Activated CD8-positive, alpha-beta memory T cell treated with anti-CD3 and anti-CD28 coated beads, Interleukin-2, amount 50 U/mL, for 1 hour (primary cell): ENCODE results near the gene PKNOX1.
"Not testable (repeated sequence)": the region's sequence is repeated elsewhere in the genome, so short reads cannot be mapped to it uniquely, and the experiment has no call there.

ENCODE experiments used
- DNase-seq: peaks from one replicate; pipeline ENCODE4 v3.0.0-alpha.2; 2020; ENCODE audit errors: extremely low read depth

PKNOX1 gene, protein sequence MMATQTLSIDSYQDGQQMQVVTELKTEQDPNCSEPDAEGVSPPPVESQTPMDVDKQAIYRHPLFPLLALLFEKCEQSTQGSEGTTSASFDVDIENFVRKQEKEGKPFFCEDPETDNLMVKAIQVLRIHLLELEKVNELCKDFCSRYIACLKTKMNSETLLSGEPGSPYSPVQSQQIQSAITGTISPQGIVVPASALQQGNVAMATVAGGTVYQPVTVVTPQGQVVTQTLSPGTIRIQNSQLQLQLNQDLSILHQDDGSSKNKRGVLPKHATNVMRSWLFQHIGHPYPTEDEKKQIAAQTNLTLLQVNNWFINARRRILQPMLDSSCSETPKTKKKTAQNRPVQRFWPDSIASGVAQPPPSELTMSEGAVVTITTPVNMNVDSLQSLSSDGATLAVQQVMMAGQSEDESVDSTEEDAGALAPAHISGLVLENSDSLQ

DNA sequence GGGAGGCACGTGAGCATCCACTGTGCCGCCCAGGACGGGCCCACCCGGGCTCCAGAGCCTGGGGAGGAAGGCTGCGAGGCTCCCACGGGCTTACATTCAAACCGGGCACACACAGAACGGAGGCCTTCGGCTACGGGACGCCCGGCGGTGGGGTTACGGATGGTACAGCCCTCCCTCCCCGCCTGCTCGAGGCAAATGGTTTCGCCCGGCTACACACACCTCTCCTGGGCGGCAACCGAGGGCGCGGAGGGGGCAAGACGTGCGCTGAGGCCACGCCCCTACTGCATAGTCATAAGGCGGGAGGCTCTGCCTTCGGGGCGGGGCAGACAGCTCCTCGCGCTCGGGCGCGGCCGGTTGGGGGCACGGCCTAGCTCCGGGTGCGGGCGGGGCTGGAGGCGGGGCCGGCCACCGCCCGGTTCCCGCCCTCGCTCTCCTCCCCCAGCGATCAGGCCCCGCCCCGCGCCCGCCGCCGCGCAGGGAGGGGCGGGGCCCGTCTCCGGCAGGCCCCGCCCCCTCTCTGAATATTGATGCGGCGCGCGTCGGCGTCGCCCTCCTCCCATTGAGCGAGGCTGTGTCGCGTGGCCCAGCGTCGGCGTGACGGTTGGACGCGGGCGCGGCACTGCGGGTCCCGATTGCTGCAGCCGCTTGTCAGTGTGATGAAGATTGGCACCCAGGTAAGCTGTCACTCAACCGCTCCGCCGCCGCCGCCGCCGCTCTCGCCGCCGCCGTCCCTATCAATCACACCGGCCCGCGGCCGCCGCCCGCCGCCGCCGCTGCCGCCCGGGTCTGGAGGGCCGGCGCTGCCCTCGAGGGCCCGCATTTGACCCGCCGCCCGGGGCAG, at the start of gene PKNOX1:
Gene PKNOX1, plus strand, starts transcription at position 572 of the 841 bp plus-strand sequence. CDS start 29,820 bp downstream, outside the sequence.
- DNase-seq = peak; percentile 97

DNA sequence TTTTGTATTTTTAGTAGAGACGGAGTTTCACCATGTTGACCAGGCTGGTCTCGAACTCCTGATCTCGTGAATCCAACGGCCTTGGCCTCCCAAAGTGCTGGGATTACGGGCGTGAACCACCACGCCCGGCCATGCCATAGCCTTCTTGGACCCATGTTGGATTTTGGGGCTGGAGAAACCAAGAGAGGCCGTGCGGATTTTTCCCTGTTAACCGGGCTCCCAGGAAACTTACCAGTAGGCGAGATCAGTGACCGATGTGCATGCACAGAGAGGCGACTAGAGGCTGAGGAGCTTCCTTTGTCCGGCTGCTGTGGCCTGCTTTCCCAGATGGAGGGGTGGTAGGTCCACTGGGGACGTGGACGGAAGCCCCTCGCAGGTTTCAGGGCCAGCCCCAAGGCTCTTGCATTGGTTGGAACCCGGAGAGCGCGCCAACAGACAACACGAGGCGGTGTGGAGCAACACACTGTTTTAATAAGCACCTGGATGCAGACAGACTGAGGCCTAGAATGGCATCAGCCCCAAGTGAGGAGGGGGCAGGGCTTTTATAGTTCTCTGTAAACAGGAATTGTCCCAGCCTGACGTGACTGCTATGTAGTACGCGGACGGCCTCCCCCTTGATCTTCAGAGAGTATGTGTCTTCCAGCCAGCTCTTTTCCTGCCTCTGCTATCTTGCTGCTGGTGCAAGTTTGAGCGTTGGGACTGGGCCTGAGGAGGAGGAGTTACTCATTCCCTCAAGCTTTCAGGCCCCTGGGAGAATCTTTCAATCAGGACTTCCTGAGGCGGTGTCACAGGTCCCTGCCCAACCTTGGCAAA, 49.0 kb upstream of the PKNOX1 start, which contains the start of gene ERVH48-1:
Gene ERVH48-1, minus strand, starts transcription at position 517 of the 813 bp plus-strand sequence. CDS start 6,624 bp downstream, outside the sequence.
- DNase-seq = no peak

DNA sequence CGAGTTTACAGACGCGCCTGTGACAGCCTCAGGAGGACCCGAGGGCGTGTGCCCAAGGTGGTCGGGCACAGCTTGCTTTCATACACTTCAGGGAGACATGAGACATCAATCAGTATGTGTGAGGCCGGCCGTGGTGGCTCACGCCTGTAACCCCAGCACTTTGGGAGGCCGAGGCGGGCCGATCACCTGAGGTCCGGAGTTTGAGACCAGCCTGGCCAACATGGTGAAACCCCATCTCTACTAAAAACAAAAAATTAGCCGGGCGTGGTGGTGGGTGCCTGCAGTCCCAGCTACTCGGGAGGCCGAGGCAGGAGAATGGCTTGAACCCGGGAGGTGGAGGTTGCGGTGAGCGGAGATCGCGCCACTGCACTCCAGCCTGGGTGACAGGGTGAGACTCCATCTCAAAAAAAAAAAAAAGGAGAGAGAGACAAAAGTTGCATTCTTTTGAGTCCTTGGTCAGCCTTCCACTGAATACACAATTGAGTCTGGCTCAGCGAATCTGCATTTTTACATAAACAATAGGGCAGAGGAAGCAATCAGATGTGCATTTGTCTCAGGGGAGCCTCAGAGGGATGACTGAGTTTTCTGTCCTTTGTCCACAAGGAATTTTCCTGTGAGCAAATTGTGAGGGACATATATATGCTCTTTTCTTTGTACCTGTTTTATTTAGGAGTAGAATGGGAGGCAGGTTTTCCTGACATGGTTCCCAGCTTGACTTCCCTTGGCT, 46.7 kb upstream of the PKNOX1 start:
- not testable (repeated sequence) for DNase-seq

DNA sequence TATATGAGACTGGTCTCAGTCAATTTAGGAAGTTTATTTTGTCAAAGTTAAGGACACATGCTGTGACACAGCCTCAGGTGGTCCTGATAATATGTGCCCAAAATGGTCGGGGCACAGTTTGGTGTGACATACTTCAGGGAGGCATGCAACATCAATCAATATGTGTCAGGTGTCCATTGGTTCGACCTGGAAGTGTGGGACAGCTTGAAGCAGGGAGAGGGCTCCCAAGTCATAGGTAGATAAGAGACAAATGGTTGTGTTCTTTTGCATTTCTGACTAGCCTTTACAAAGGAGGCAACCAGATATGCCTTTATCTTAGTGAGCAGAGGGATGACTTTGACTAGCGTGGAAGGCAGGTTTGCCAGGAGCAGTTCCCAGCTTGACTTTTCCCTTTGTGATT, 44.4 kb upstream of the PKNOX1 start:
- no peak for DNase-seq

DNA sequence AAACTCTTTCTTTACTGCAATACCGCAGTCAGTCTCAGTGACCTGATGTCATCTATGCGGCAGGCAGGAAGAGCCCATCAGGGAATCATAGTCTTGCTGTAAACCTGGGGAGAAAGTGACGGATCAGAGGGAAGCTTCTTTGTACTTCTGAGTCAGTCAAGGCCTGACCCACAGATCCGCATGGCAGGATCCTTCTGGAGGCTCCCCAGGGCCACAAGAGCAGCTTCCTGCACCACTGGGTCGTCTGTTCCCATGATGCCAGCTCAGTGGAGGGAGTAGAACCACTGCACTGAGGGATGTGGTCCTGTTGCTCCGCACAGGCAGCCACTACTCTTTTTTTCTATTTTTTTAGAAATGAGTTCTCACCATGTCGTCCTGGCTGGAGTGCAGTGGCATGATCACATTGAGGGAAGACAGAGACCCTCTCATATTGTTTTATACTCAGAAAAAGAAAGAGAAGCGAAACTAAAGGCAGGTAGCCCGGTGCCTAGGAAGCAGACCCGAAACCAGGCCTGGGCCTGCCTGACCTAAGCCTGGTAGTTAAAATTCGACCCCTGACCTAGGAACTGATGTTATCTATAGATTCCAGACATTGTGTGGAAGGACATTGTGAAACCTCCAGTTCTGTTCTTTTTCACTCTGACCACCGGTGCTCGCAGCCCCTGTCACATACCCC, 42.7 kb upstream of the PKNOX1 start:
- no peak for DNase-seq

DNA sequence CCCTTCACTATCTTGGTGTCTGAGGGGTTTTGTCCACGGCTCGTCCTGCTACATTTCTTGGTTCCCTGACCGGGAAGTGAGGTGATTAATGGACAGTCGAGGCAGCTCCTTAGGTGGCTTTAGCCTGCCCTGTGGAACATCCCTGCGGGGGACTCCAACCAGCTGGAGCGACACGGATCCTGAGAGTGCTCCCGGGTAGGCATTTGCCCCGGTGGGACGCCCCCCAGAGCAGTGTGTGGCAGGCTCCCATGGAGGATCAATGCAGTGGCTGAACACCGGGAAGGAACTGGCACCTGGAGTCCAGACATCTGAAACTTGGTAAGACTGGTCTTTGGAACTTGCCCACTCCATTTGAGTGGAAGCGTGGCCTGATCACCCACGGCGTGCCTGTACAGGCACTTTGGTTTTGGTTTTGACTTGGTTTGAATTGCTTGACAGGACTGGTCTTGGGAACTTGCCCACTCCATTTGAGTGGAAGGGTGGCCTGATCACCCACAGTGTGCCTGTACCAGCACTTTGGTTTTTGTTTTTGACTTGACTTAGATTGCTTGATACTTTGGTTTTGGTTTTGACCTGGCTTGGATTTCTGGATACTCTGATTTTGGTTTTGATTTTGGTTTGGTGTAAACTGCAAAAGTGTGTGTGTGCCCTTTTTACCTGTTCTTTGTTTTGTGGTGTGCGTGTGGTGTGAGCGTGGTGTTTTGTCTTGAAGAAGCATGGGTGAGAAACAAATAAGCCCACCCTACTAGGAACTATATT, 41.8 kb upstream of the PKNOX1 start:
- DNase-seq = not testable (repeated sequence)

DNA sequence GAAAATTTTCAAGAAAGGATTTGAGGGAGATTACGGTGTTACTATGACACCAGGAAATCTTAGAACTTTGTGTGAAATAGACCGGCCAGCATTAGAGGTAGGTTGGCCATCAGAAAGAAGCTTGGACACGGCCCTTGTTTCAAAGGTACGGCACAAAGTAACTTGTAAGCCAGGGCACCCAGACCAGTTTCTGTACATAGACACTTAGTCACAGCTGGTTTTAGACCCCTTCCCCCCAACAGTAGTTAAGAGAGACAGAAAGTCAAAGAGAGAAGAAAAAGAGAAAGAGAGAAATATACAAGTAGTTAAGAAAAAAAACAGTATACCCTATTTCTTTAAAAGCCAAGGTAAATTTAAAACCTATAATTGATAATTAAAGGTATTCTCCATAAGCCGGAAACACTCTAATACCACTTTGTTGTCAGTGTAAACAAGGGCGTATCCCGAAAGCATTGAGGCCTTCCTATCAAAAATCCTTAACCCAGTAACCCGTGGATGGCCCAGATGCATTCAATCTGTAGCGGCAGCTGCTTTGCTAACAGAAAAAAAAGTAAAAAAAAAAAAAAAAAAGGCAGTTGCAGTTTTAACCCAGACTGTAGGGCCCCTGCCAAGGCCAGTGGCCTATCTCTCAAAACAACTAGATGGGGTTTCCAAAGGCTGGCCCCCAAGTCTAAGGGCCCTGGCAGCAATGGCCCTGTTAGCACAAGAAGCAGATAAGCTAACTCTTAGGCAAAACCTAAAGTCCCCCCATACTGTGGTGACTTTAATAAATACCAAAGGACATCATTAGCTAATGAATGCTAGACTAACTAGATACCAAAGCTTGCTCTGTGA, 41.0 kb upstream of the PKNOX1 start:
- DNase-seq = not testable (repeated sequence)

DNA sequence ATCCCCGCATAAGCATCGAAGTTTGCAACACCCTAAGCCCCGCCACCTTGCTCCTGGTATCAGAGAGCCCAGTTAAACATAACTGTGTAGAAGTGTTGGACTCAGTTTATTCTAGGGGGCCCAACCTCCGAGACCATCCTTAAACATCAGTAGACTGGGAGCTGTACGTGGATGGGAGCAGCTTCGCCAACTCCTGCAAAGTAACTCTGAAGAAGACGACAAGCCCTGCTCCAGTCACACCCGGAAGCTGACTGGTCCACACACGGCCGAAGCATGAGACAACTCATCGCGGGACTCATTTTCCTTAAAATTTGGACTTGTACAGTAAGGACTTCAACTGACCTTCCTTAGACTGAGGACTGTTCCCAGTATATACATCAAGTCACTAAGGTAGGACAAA, 40.4 kb upstream of the PKNOX1 start:
- DNase-seq = not testable (repeated sequence)

DNA sequence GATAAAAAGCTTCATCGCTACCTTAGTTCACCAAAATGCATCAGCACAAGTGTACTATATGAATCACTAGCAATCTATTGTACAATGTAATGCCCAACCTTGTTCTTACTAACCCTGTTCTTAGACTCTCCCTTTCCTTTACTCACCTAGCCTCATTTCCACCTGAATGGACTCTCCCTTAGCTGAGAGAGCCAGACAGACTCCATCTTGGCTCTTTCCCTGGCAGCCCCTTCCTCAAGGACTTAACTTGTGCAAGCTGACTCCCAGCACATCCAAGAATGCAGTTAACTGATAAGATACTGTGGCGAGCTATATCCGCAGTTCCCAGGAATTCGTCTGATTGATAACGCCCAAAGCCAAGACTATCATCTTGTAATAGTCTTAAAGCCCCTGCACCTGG, 38.0 kb upstream of the PKNOX1 start:
- DNase-seq = not testable (repeated sequence)

DNA sequence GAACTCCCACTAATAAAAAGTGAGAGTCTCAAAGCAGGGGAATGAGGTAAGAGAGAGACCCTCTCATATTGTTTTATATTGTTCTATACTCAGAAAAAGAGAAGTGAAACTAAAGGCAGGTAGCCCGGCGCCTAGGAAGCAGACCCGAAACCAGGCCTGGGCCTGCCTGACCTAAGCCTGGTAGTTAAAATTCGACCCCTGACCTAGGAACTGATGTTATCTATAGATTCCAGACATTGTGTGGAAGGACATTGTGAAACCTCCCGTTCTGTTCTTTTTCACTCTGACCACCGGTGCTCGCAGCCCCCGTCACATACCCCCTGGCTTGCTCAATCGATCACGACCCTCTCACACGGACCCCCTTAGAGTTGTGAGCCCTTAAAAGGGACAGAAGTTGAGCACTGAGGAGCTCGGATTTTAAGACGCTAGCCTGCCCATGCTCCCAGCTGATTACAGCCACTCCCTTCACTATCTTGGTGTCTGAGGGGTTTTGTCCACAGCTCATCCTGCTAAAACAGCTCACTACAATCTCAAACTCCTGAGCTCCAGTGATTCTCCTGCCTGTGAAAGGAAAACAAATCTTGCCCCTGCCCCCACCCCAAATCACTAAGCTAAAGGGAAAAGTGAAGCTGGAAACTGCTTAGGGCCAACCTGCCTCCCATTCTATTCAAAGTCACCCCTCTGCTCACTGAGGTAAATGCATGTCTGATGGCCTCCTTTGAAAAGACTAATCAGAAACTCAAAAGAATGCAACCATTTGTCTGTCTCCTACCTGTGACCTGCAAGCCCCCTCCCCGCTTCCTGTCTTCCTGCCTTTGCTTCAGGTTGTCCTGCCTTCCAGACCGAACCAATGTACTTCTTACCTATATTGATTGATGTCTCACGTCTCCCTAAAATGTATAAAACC, 37.1 kb upstream of the PKNOX1 start:
- DNase-seq = not testable (repeated sequence)

DNA sequence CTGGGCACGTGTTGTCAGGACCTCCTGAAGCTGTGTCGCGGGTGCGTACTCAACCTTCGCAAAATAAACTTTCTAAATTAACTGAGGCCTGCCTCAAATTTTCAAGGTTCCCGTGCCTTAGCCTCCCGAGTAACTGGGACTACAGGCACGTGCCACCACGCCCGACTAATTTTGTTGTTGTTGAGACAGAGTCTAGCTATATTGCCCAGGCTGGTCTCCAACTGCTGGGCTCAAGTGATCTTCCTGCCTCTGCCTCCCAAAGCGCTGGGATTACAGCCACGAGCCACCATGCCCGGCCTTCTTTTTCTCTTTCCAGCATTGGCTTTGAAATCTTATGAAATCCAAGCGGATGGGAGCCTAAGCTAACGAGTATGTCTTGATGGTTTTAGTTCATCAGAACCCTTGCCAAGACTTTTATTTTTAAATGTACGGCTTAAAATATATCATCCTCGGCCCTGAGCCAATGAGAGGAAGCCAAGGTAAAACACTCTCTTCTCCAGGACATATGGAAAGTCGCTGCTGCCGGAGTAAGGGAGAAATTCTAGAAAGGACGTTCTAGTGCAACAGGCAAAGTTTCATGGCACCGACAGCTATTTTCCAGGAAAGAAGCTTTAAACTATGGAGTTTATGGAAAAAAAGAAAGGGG, 36.3 kb upstream of the PKNOX1 start:
- DNase-seq = no peak

DNA sequence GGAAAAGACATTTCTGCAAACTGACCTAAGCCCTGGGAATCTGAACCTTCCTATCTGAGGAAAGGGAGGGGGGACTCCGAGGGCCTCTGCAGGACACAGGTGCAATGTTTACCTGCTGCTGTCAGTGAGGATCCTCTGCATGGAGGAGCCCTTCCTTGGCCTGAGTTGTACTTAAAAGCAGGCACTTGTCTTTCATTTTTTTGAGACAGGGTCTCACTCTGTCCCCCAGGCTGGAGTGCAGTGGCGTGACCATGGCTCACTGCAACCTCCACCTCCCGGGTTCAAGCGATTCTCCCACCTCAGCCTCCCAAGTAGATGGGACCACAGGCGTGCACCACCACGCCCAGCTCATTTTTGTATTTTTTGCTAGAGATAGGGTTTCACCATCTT, 35.8 kb upstream of the PKNOX1 start:
- not testable (repeated sequence) for DNase-seq

DNA sequence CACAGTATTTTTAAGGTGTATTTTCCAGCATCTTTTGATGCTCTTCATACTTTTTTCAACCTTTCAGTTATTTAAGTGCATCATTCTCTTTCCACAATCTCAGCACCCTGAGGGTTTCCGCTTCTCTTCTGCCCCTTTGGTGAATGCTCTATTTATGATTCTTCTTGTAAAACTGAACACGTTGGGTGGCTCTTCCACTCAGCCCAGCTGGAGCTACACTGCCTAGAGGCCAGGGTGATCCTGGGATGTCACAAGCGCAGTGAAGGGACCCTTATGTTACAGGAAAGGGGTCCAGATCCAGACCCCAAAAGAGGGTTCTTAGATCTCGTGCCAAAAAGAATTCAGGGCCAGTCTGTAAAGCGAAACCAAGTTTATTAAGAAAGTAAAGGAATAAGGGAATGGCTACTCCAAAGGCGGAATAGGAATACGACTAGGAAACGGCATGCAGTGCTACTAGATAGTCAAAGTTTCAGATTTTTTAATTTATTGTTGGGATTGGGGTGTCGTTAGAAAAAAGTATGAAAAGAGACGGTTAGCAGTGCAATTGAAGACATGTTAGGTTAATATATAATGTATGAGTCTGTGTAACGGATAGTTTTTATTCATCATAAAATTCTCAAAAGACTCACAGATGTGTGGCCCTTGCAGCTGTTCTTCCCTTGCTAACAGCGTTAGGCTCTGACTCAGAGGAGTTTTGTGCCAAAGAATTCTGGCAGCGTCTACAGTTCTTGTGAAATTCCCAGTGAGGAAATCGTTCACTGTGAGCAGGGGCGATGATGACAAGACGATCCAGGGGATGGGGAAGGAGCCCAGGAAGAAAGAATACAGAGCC, 34.6 kb upstream of the PKNOX1 start:
- DNase-seq = no peak

DNA sequence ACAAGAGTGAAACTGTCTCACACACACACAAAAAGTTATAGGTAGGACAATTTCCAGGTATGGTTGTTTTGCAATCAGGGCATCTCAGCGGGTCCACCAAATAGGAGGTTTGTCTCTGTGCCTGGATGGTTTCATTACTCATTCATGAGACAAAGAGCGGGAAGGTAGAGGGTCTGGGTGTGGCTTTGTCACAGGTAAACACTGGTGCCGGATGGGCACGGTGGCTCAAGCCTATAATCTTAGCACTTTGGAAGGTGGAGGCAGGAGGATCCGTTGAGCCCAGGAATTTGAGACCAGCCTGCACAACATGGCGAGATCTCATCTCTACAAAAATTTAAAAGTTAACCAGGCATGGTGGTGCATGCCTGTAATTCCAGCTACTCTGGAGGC, 32.7 kb upstream of the PKNOX1 start:
- DNase-seq = no peak

DNA sequence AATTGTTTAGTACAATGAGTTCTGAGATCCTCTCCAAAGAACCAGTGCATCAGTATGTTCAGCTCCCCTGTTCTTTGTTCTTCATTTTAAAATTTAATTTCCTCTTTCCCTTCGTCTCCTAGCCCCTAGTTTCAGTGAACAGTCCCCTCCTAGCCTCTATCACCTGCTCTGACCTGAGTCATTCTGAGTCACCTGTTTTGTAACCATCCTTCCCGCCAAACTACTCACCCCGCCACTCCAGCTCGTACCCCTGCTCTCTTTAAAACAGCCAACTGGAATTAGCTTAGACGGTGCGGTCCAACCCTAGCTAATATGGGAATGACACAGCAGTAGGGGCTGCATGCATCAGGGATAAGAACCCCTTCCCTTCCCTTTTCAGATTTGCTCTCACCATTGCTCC, 32.1 kb upstream of the PKNOX1 start:
- no peak for DNase-seq

DNA sequence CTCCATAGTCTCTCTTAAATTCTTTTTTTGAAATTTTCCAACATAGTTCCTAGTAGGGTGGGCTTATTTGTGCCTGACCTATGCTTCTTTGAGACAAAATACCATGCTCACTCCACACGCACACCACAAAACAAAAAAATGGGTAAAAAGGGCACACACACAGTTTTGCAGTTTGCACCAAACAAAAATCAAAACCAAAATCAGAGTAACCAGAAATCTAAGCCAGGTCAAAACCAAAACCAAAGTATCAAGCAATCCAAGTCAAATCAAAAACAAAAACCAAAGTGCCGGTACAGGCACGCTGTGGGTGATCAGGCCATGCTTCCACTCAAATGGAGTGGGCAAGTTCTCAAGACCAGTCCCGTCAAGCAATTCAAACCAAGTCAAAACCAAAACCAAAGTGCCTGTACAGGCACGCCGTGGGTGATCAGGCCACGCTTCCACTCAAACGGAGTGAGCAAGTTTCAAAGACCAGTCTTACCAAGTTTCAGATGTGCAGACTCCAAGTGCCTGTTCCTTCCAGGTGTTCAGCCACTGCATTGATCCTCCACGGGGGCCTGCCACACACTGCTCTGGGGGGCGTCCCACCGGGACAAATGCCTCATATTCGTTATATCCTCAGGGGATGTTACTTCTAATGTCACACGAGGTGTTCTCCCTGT, 25.1 kb upstream of the PKNOX1 start:
- DNase-seq = not testable (repeated sequence)
